Ishikawa (cell line): ENCODE measurements around the gene DOCK2.

Source experiments
- RAD21 ChIP-seq: IDR thresholded peaks from 2 replicates; pipeline ENCODE4 v1.6.1; 2012; ENCODE audit warnings: low read depth
- TAF1 ChIP-seq: IDR thresholded peaks from 2 replicates; pipeline ENCODE4 v1.6.1; 2012; ENCODE audit warnings: low read depth, mild to moderate bottlenecking

GRCh38 chr5:169797577-169797976 lies 160.5 kb downstream of the DOCK2 start:
- TF ChIP-seq RAD21 (no peak), TAF1 (no peak)
